Endodermal cell (in vitro differentiated cells): ENCODE data around the gene KCNIP4. TPM values are rescaled to one million over a fixed set of nuclear protein-coding genes. Genes with fewer than 3 reads are reported as not detected.

Experiments
- DNase-seq: peaks from one replicate; pipeline ENCODE4 v3.0.0-alpha.2; 2017
- H3K27ac ChIP-seq: 2 replicates; pipeline ENCODE4 v1.5.1; 2013; ENCODE audit warnings: mild to moderate bottlenecking, low read depth, low read length, moderate library complexity
- H3K27me3 ChIP-seq: 2 replicates; pipeline ENCODE4 v1.6.1; 2013; ENCODE audit warnings: mild to moderate bottlenecking, low read length, moderate library complexity; ENCODE audit not compliant: insufficient read depth, control insufficient read depth, poor library complexity, severe bottlenecking
- H3K36me3 ChIP-seq: 2 replicates; pipeline ENCODE4 v1.7.0; 2013; ENCODE audit warnings: mild to moderate bottlenecking, low read length, moderate library complexity; ENCODE audit not compliant: control insufficient read depth, insufficient read depth
- H3K4me1 ChIP-seq: one replicate; pipeline ENCODE4 v1.7.0; 2013; ENCODE audit warnings: low read length; ENCODE audit not compliant: control insufficient read depth, insufficient read depth
- H3K4me3 ChIP-seq: 2 replicates; pipeline ENCODE4 v1.5.1; 2013; ENCODE audit warnings: mild to moderate bottlenecking, low read length, moderate library complexity
- H3K9ac ChIP-seq: 2 replicates; pipeline ENCODE4 v1.6.1; 2013; ENCODE audit warnings: mild to moderate bottlenecking, low read length, moderate library complexity; ENCODE audit not compliant: poor library complexity, severe bottlenecking; ENCODE audit errors: extremely low read depth
- H3K9me3 ChIP-seq: 2 replicates; pipeline ENCODE4 v1.6.1; 2013; ENCODE audit warnings: mild to moderate bottlenecking, low read length, moderate library complexity; ENCODE audit not compliant: control insufficient read depth
- H3K27ac Mint-ChIP-seq: 2 replicates; pipeline ENCODE4 v1.8.0; 2020; ENCODE audit warnings: mixed read lengths
- H3K27me3 Mint-ChIP-seq: 2 replicates; pipeline ENCODE4 v1.8.0; 2021; ENCODE audit warnings: mild to moderate bottlenecking, mixed read lengths; ENCODE audit not compliant: insufficient read depth
- H3K36me3 Mint-ChIP-seq: 2 replicates; pipeline ENCODE4 v1.8.0; 2020; ENCODE audit warnings: low read depth, mixed read lengths
- H3K4me1 Mint-ChIP-seq: 2 replicates; pipeline ENCODE4 v1.8.0; 2020; ENCODE audit warnings: mixed read lengths
- H3K4me3 Mint-ChIP-seq: 2 replicates; pipeline ENCODE4 v1.8.0; 2020; ENCODE audit warnings: mild to moderate bottlenecking, moderate library complexity, mixed read lengths
- H3K9me3 Mint-ChIP-seq: 2 replicates; pipeline ENCODE4 v1.8.0; 2020; ENCODE audit warnings: mild to moderate bottlenecking, mixed read lengths
- WGBS, 2 experiments: methylation state at CpG; one replicate each; pipeline versions ENCODE4 v1.1.5 to v1.1.7; 2013; ENCODE audit warnings: missing lambda C conversion rate in 2 of 2, mixed read lengths in 1 of 2; ENCODE audit not compliant: insufficient coverage in 1 of 2, insufficient read length in 1 of 2; 5-methylcytosine and 5-hydroxymethylcytosine counted together
- total RNA-seq, 2 donors: library from RNA; stranded (reverse); fragmentation: NEBNext Ultra II Directional in 1 of 2; extraction: Animal tissue kit (Norgen Biotek cat#: 25700) in 1 of 2; gene quantifications; 2 replicates in 1 of 2; 3 replicates in 1 of 2; pipeline ENCODE4 v1.2.1, GENCODE V29; 2021
- TF ChIP-seq, protein P1 (sequence below): fragments of 200-600 bp; sonication (generic); conservative IDR thresholded peaks from 2 replicates; pipeline ENCODE4 v1.5.0; 2021; ENCODE audit warnings: antibody characterized with exemption, mild to moderate bottlenecking

The KCNIP4 gene
- total RNA-seq, 2 donors from 2014 or later = not detected

DNA sequence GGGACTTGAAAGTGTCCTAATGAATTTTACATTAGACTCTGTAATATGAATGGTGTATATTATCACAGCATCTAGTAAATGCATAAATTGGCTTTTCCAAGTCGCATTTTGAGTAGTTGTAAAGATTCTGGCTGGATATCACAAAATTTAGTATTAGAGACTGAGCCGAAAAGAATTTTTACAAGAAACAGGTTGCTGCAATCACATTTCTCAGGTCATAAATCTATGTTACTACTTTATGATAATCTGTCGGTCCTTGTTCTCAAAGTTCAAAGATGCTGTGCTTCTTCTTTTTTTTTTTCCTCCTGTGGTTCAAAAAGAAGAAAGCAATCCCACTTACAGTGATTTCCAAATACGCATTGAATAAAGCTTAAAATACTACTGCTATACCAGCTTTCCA is 253.4 kb downstream of the KCNIP4 start:
- Histone ChIP-seq H3K27ac (no peak overlapping the region), H3K36me3 (no peaks in the 10 kb centered on the region), H3K27me3 (no peaks in the 10 kb centered on the region), H3K9me3 (no peaks in the 10 kb centered on the region), H3K4me3 (no peak overlapping the region), H3K4me1 (no peaks in the 10 kb centered on the region), H3K9ac (no peak overlapping the region)
- DNase-seq = no peak
- Mint-ChIP-seq H3K9me3 (no peaks in the 10 kb centered on the region), H3K27me3 (peaks cover 5% of the 10 kb centered on the region), H3K27ac (no peak overlapping the region), H3K4me1 (peaks cover 7% of the 10 kb centered on the region), H3K36me3 (no peaks in the 10 kb centered on the region), H3K4me3 (no peak overlapping the region)
- WGBS, 2 experiments = 92 to 93% methylated on average over 2 to 4 of the region's 4 CpGs
- TF ChIP-seq, protein P1, sequence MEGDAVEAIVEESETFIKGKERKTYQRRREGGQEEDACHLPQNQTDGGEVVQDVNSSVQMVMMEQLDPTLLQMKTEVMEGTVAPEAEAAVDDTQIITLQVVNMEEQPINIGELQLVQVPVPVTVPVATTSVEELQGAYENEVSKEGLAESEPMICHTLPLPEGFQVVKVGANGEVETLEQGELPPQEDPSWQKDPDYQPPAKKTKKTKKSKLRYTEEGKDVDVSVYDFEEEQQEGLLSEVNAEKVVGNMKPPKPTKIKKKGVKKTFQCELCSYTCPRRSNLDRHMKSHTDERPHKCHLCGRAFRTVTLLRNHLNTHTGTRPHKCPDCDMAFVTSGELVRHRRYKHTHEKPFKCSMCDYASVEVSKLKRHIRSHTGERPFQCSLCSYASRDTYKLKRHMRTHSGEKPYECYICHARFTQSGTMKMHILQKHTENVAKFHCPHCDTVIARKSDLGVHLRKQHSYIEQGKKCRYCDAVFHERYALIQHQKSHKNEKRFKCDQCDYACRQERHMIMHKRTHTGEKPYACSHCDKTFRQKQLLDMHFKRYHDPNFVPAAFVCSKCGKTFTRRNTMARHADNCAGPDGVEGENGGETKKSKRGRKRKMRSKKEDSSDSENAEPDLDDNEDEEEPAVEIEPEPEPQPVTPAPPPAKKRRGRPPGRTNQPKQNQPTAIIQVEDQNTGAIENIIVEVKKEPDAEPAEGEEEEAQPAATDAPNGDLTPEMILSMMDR = no peak

- H3K36me3 ChIP-seq = no peaks in the 10 kb centered on the region
- Mint-ChIP-seq H3K4me1 (no peaks in the 10 kb centered on the region), H3K9me3 (no peaks in the 10 kb centered on the region), H3K4me3 (no peak overlapping the region), H3K36me3 (no peaks in the 10 kb centered on the region), H3K27me3 (no peaks in the 10 kb centered on the region), H3K27ac (no peak overlapping the region)
- H3K4me3 ChIP-seq = no peak overlapping the region
- no peak overlapping the region for H3K27ac ChIP-seq
- no peaks in the 10 kb centered on the region for H3K9me3 ChIP-seq
- DNase-seq = no peak
- WGBS, 2 experiments = 33% methylated on average over 1 of the region's 1 CpG; no CpG with 5 or more reads in 1 of the 2 experiments
- TF ChIP-seq, protein P1 = no peak
- no peak overlapping the region for H3K9ac ChIP-seq
- H3K4me1 ChIP-seq = no peaks in the 10 kb centered on the region
- no peaks in the 10 kb centered on the region for H3K27me3 ChIP-seq
Observed at GRCh38 chr4:21692241-21692640, 256.3 kb downstream of the KCNIP4 start.

GRCh38 chr4:21688596-21689265 is 259.8 kb downstream of the KCNIP4 start:
- Mint-ChIP-seq H3K27me3 (no peaks in the 10 kb centered on the region), H3K27ac (no peak overlapping the region)
- 94 to 100% methylated on average over 1 to 3 of the region's 3 CpGs for WGBS, 2 experiments

More at GRCh38 chr4:21688596-21689265, 259.8 kb downstream of the KCNIP4 start:
- no peak for DNase-seq
- Histone ChIP-seq H3K4me3 (no peak overlapping the region), H3K9ac (no peak overlapping the region), H3K27ac (no peak overlapping the region), H3K27me3 (no peaks in the 10 kb centered on the region), H3K4me1 (no peaks in the 10 kb centered on the region), H3K36me3 (no peaks in the 10 kb centered on the region), H3K9me3 (no peaks in the 10 kb centered on the region)
- Mint-ChIP-seq H3K4me3 (no peak overlapping the region), H3K9me3 (no peaks in the 10 kb centered on the region), H3K36me3 (no peaks in the 10 kb centered on the region), H3K4me1 (no peaks in the 10 kb centered on the region)
- TF ChIP-seq, protein P1 = no peak
